IMR-90 (cell line): ENCODE measurements around the gene ARHGEF38. TPM values are rescaled to one million over a fixed set of nuclear protein-coding genes. Genes with fewer than 3 reads are reported as not detected.

Source experiments
- ATAC-seq: fragments of 200-7000 bp; cut with Tn5 transposase; 2 replicates; pipeline ENCODE4 v1.9.1; 2020; ENCODE audit warnings: low read depth, mild to moderate bottlenecking, moderate library complexity
- BruUV-seq: library from RNA; stranded (reverse); fragments of 400-500 nt; replicated peaks from 2 replicates; lab custom pipeline; 2021; lab: Mats Ljungman, UMichigan
- CTCF ChIA-PET: fragments of 300-600 bp; formaldehyde crosslinking; extraction: SDS; loops from one replicate; lab custom pipeline; 2021; ENCODE audit warnings: antibody characterized with exemption; lab: Yijun Ruan, JAX
- POLR2A ChIA-PET: fragments of 300-600 bp; sonication (Branson Sonifier 250); formaldehyde crosslinking; loops from one replicate; lab custom pipeline; 2022; ENCODE audit warnings: antibody characterized with exemption; ENCODE audit not compliant: unreplicated experiment; lab: Charles Lee
- DNase-seq: peaks from one replicate; pipeline ENCODE4 v3.0.0; 2013
- H2AFZ ChIP-seq: replicated peaks from 2 replicates; pipeline ENCODE3; 2013; ENCODE audit warnings: low read length, mild to moderate bottlenecking; ENCODE audit not compliant: poor library complexity
- H2AK5ac ChIP-seq: 2 replicates; pipeline ENCODE4 v1.6.1; 2013; ENCODE audit warnings: low read depth, low read length, inconsistent platforms
- H2AK9ac ChIP-seq: replicated peaks from 2 replicates; pipeline ENCODE3; 2013; ENCODE audit warnings: mild to moderate bottlenecking, low read depth, low read length, moderate library complexity; ENCODE audit not compliant: poor library complexity
- H2BK120ac ChIP-seq: 2 replicates; pipeline ENCODE4 v1.6.1; 2013; ENCODE audit warnings: low read depth, low read length, inconsistent platforms
- H2BK15ac ChIP-seq: 3 replicates; pipeline ENCODE4 v1.6.1; 2013; ENCODE audit warnings: low read depth, low read length, inconsistent platforms
- H2BK20ac ChIP-seq: 2 replicates; pipeline ENCODE4 v1.6.1; 2013; ENCODE audit warnings: low read depth, mild to moderate bottlenecking, inconsistent platforms, low read length, moderate library complexity
- H2BK5ac ChIP-seq: 2 replicates; pipeline ENCODE4 v1.6.1; 2013; ENCODE audit warnings: mild to moderate bottlenecking, low read depth, low read length, inconsistent platforms; ENCODE audit not compliant: poor library complexity, severe bottlenecking
- H3K14ac ChIP-seq: replicated peaks from 2 replicates; pipeline ENCODE4 v1.6.1; 2013; ENCODE audit warnings: low read depth, low read length, inconsistent platforms
- H3K18ac ChIP-seq: 2 replicates; pipeline ENCODE4 v1.6.1; 2013; ENCODE audit warnings: low read depth, low read length, control low read depth
- H3K23ac ChIP-seq: 2 replicates; pipeline ENCODE4 v1.6.1; 2013; ENCODE audit warnings: low read depth, low read length, inconsistent platforms
- H3K27ac ChIP-seq: 2 replicates; pipeline ENCODE4 v1.5.1; 2013; ENCODE audit warnings: mild to moderate bottlenecking, control low read depth, low read length; ENCODE audit not compliant: insufficient read depth
- H3K27me3 ChIP-seq: 2 replicates; pipeline ENCODE4 v1.6.1; 2013; ENCODE audit warnings: low read length; ENCODE audit not compliant: control insufficient read depth, insufficient read depth
- H3K36me3 ChIP-seq: 2 replicates; pipeline ENCODE4 v1.6.1; 2013; ENCODE audit warnings: low read length, mixed read lengths; ENCODE audit not compliant: control insufficient read depth, insufficient read depth
- H3K4ac ChIP-seq: 2 replicates; pipeline ENCODE4 v1.6.1; 2013; ENCODE audit warnings: low read depth, low read length, inconsistent platforms
- H3K4me1 ChIP-seq: 2 replicates; pipeline ENCODE4 v1.6.1; 2013; ENCODE audit warnings: low read length, mixed read lengths; ENCODE audit not compliant: control insufficient read depth, insufficient read depth
- H3K4me2 ChIP-seq: 2 replicates; pipeline ENCODE4 v1.6.1; 2013; ENCODE audit warnings: low read depth, mild to moderate bottlenecking, control low read depth, low read length, moderate library complexity
- H3K4me3 ChIP-seq: 2 replicates; pipeline ENCODE4 v1.5.1; 2013; ENCODE audit warnings: low read depth, mild to moderate bottlenecking, control low read depth, low read length, moderate library complexity; ENCODE audit not compliant: insufficient read depth
- H3K56ac ChIP-seq: 2 replicates; pipeline ENCODE4 v1.6.1; 2013; ENCODE audit warnings: low read length, inconsistent platforms; ENCODE audit not compliant: insufficient read depth; ENCODE audit errors: extremely low read depth
- H3K79me1 ChIP-seq, 2 experiments: 2 replicates each; pipeline ENCODE4 v1.6.1; 2013; ENCODE audit warnings: low read length in 2 of 2, inconsistent platforms in 1 of 2, low read depth in 1 of 2
- H3K9ac ChIP-seq: 2 replicates; pipeline ENCODE4 v1.6.1; 2013; ENCODE audit warnings: low read depth, low read length, control low read depth
- H3K9me1 ChIP-seq: 2 replicates; pipeline ENCODE4 v1.6.1; 2013; ENCODE audit warnings: low read length, inconsistent platforms; ENCODE audit not compliant: insufficient read depth
- H3K9me3 ChIP-seq: 2 replicates; pipeline ENCODE4 v1.6.1; 2013; ENCODE audit warnings: low read length; ENCODE audit not compliant: control insufficient read depth, insufficient read depth
- H4K20me1 ChIP-seq: 2 replicates; pipeline ENCODE4 v1.6.1; 2013; ENCODE audit warnings: low read length, inconsistent platforms; ENCODE audit not compliant: insufficient read depth
- H4K5ac ChIP-seq: 2 replicates; pipeline ENCODE4 v1.6.1; 2013; ENCODE audit warnings: mild to moderate bottlenecking, low read depth, low read length, control low read depth
- H4K8ac ChIP-seq, 2 experiments: 2 replicates each; pipeline ENCODE4 v1.6.1; 2013; ENCODE audit warnings: low read depth in 2 of 2, low read length in 2 of 2, control low read depth in 1 of 2, inconsistent platforms in 1 of 2
- H4K91ac ChIP-seq: 2 replicates; pipeline ENCODE4 v1.6.1; 2013; ENCODE audit warnings: low read depth, low read length, inconsistent platforms; ENCODE audit not compliant: insufficient read depth
- BHLHE40 ChIP-seq: fragments of 150-350 bp; IDR thresholded peaks from 2 replicates; pipeline ENCODE4 v1.6.1; 2016; ENCODE audit warnings: mild to moderate bottlenecking, low read depth, low read length
- CEBPB ChIP-seq: IDR thresholded peaks from 2 replicates; pipeline ENCODE4 v1.6.1; 2012; ENCODE audit warnings: low read depth, low read length, improper control_type of control experiment
- CHD1 ChIP-seq: IDR thresholded peaks from 2 replicates; pipeline ENCODE4 v1.6.1; 2012; ENCODE audit warnings: low read depth, low read length, improper control_type of control experiment
- FOS ChIP-seq: fragments of 150-350 bp; IDR thresholded peaks from 2 replicates; pipeline ENCODE4 v1.6.1; 2016; ENCODE audit warnings: low read depth, low read length
- MAFK ChIP-seq: IDR thresholded peaks from 2 replicates; pipeline ENCODE4 v1.6.1; 2012; ENCODE audit warnings: low read depth, low read length, improper control_type of control experiment
- MAZ ChIP-seq: IDR thresholded peaks from 2 replicates; pipeline ENCODE4 v1.6.1; 2012; ENCODE audit warnings: low read depth, mild to moderate bottlenecking, low read length, improper control_type of control experiment, moderate library complexity, borderline replicate concordance
- MXI1 ChIP-seq: IDR thresholded peaks from 2 replicates; pipeline ENCODE4 v1.6.1; 2012; ENCODE audit warnings: low read depth, mild to moderate bottlenecking, low read length, moderate library complexity, borderline replicate concordance
- NFE2L2 ChIP-seq: fragments of 150-350 bp; IDR thresholded peaks from 2 replicates; pipeline ENCODE4 v1.6.1; 2016; ENCODE audit warnings: low read depth, mild to moderate bottlenecking, low read length
- POLR2A ChIP-seq: IDR thresholded peaks from 2 replicates; pipeline ENCODE4 v1.6.1; 2012; ENCODE audit warnings: mild to moderate bottlenecking, low read depth, low read length
- RAD21 ChIP-seq: IDR thresholded peaks from 2 replicates; pipeline ENCODE4 v1.6.1; 2012; ENCODE audit warnings: low read length, improper control_type of control experiment
- RCOR1 ChIP-seq: IDR thresholded peaks from 2 replicates; pipeline ENCODE4 v1.6.1; 2012; ENCODE audit warnings: mild to moderate bottlenecking, low read length, improper control_type of control experiment; ENCODE audit not compliant: insufficient replicate concordance
- RFX5 ChIP-seq: IDR thresholded peaks from 2 replicates; pipeline ENCODE4 v1.8.0; 2012; ENCODE audit warnings: low read depth, mild to moderate bottlenecking, low read length, moderate library complexity
- SMC3 ChIP-seq: fragments of 150-350 bp; IDR thresholded peaks from 2 replicates; pipeline ENCODE4 v1.6.1; 2016; ENCODE audit warnings: low read depth, mild to moderate bottlenecking, antibody characterized with exemption, low read length, moderate library complexity
- dilution Hi-C: fragments of 300-500 bp; cut with HindIII; formaldehyde crosslinking; loops from one replicate; pipeline ENCODE4 v1.14.3; 2018; ENCODE audit warnings: low sequenced_read_pairs; ENCODE audit not compliant: unreplicated experiment
- in situ Hi-C: fragments of 300-500 bp; cut with MboI; formaldehyde crosslinking; loops from 3 replicates; pipeline ENCODE4 v1.14.3; 2019; ENCODE audit warnings: low sequenced_read_pairs, inconsistent platforms, mixed read lengths
- intact Hi-C: fragments of 100-400 bp; cut with micrococcal nuclease; formaldehyde crosslinking; loops from 2 replicates; pipeline ENCODE4 v1.10.0; 2022
- polyA plus RNA-seq, 3 experiments: library from polyadenylated mRNA; depleted of rRNA; stranded (reverse); fragments of >200 nt; gene quantifications; 2 replicates each; pipeline ENCODE4 v1.2.3, GENCODE V29; 2012; ENCODE audit warnings: low replicate concordance in 1 of 3
- total RNA-seq: library from RNA; depleted of rRNA; stranded (reverse); fragments of >200 nt; gene quantifications from 2 replicates; pipeline ENCODE4 v1.2.3, GENCODE V29; 2012
- TF ChIP-seq, protein P1 (sequence below): conservative IDR thresholded peaks from 2 replicates; pipeline ENCODE4 v1.5.1; 2012; ENCODE audit warnings: mild to moderate bottlenecking, low read depth, low read length, improper control_type of control experiment
- TF ChIP-seq, protein P2 (sequence below): fragments of 150-350 bp; IDR thresholded peaks from 2 replicates; pipeline ENCODE4 v1.6.1; 2016; ENCODE audit warnings: low read depth, mild to moderate bottlenecking, low read length, moderate library complexity, borderline replicate concordance
- TF ChIP-seq, protein P3 (sequence below): fragments of 150-350 bp; IDR thresholded peaks from 2 replicates; pipeline ENCODE4 v1.6.1; 2017; ENCODE audit warnings: mild to moderate bottlenecking, antibody characterized with exemption, low read length, low read depth

The ARHGEF38 gene
- total and polyA plus RNA-seq, 2 of the 4 experiments (the other 2 are of a cell fraction) = not detected

DNA sequence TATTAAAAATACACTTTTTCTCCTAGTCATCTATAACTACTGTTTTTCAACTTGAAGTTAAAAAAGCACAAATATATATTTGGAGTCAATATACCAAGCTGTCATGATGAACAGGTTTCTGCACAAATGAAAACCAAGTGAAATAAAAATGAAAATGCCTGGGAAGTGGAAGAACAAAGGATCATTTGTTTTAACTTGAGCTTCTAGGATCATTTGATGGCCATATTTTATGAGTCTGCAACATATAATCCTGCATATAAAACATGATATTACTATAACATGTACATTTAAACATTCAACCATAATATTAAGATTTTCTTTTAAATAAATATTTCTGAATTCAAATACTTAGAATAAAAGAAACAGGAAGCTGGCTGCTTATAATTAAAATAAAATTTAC, 8.5 kb upstream of the ARHGEF38 start:
- no peak overlapping the region for H2AFZ ChIP-seq
- dilution Hi-C loops (no loop called here), intact Hi-C loops (no loop called here), in situ Hi-C loops (no loop called here)
- no peak overlapping the region for H3K4me2 ChIP-seq
- no peak overlapping the region for H3K56ac ChIP-seq
- H4K20me1 ChIP-seq = no peaks in the 10 kb centered on the region
- BruUV-seq = no TSS peak
- no peak overlapping the region for H3K27ac ChIP-seq
- H2BK5ac ChIP-seq = no peak overlapping the region
- no peak overlapping the region for H4K91ac ChIP-seq
- no peaks in the 10 kb centered on the region for H3K4me1 ChIP-seq
- no peak overlapping the region for H3K9ac ChIP-seq
- no peak overlapping the region for H4K5ac ChIP-seq
- H2BK15ac ChIP-seq = no peak overlapping the region
- no peaks in the 10 kb centered on the region for H3K79me1 ChIP-seq
- DNase-seq (no peak), ATAC-seq (no peak)
- H3K14ac ChIP-seq = no peak overlapping the region
- no peaks in the 10 kb centered on the region for H3K36me3 ChIP-seq
- no peak for TF ChIP-seq RFX5
- no peak for TF ChIP-seq BHLHE40
- no peak for TF ChIP-seq MXI1
- no peak for TF ChIP-seq MAZ
- TF ChIP-seq CEBPB = no peak
- TF ChIP-seq CHD1 = no peak
- TF ChIP-seq POLR2A = no peak
- TF ChIP-seq, protein P1, sequence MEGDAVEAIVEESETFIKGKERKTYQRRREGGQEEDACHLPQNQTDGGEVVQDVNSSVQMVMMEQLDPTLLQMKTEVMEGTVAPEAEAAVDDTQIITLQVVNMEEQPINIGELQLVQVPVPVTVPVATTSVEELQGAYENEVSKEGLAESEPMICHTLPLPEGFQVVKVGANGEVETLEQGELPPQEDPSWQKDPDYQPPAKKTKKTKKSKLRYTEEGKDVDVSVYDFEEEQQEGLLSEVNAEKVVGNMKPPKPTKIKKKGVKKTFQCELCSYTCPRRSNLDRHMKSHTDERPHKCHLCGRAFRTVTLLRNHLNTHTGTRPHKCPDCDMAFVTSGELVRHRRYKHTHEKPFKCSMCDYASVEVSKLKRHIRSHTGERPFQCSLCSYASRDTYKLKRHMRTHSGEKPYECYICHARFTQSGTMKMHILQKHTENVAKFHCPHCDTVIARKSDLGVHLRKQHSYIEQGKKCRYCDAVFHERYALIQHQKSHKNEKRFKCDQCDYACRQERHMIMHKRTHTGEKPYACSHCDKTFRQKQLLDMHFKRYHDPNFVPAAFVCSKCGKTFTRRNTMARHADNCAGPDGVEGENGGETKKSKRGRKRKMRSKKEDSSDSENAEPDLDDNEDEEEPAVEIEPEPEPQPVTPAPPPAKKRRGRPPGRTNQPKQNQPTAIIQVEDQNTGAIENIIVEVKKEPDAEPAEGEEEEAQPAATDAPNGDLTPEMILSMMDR = no peak
- TF ChIP-seq NFE2L2 = no peak
- no peak for TF ChIP-seq FOS
- no peak for TF ChIP-seq RAD21
- TF ChIP-seq, protein P2, sequence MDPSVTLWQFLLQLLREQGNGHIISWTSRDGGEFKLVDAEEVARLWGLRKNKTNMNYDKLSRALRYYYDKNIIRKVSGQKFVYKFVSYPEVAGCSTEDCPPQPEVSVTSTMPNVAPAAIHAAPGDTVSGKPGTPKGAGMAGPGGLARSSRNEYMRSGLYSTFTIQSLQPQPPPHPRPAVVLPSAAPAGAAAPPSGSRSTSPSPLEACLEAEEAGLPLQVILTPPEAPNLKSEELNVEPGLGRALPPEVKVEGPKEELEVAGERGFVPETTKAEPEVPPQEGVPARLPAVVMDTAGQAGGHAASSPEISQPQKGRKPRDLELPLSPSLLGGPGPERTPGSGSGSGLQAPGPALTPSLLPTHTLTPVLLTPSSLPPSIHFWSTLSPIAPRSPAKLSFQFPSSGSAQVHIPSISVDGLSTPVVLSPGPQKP = no peak
- no peak for TF ChIP-seq MAFK
- no peak for TF ChIP-seq SMC3
- TF ChIP-seq, protein P3, sequence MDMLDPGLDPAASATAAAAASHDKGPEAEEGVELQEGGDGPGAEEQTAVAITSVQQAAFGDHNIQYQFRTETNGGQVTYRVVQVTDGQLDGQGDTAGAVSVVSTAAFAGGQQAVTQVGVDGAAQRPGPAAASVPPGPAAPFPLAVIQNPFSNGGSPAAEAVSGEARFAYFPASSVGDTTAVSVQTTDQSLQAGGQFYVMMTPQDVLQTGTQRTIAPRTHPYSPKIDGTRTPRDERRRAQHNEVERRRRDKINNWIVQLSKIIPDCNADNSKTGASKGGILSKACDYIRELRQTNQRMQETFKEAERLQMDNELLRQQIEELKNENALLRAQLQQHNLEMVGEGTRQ = no peak
- no peak for TF ChIP-seq RCOR1
- ChIA-PET CTCF (interaction anchor here (1.2 kb wide), 1 partner anchor 14 kb away, joined by 7 read pairs; no protein-coding TSS in a partner anchor), POLR2A (no interaction called here)
- no peak overlapping the region for H3K4ac ChIP-seq
- H3K9me3 ChIP-seq = no peaks in the 10 kb centered on the region
- no peaks in the 10 kb centered on the region for H3K27me3 ChIP-seq
- H3K4me3 ChIP-seq = no peak overlapping the region
- H2AK5ac ChIP-seq = no peak overlapping the region
- H3K23ac ChIP-seq = no peak overlapping the region
- no peak overlapping the region for H2AK9ac ChIP-seq
- H4K8ac ChIP-seq = no peak overlapping the region
- H2BK120ac ChIP-seq = no peak overlapping the region
- H3K9me1 ChIP-seq = no peaks in the 10 kb centered on the region
- H2BK20ac ChIP-seq = no peak overlapping the region
- H3K18ac ChIP-seq = no peak overlapping the region
